HG03280 (cell line): Measurements from ENCODE around the gene CISH.

Source experiments
- ATAC-seq: cut with Tn5 transposase; IDR thresholded peaks from one replicate; pipeline ENCODE4 v1.9.1; 2021; ENCODE audit warnings: mild to moderate bottlenecking, moderate library complexity; ENCODE audit not compliant: unreplicated experiment

CISH gene

GRCh38 chr3:50637945-50638344 is 26.4 kb upstream of the CISH start:
- no peak for ATAC-seq

GRCh38 chr3:50637011-50637410 is 25.4 kb upstream of the CISH start:
- ATAC-seq, result no peak

- ATAC-seq, result no peak
Measured at GRCh38 chr3:50635066-50635465, 23.5 kb upstream of the CISH start.

- no peak for ATAC-seq
Measured at GRCh38 chr3:50633230-50633790, 21.7 kb upstream of the CISH start.

GRCh38 chr3:50632450-50632849 is 20.9 kb upstream of the CISH start:
- ATAC-seq, result no peak

- ATAC-seq, result no peak
Measured at GRCh38 chr3:50630877-50631276, 19.3 kb upstream of the CISH start.

GRCh38 chr3:50630394-50630793 is 18.8 kb upstream of the CISH start:
- no peak for ATAC-seq

GRCh38 chr3:50628601-50629000 is 17.0 kb upstream of the CISH start:
- no peak for ATAC-seq

- ATAC-seq, result no peak
Measured at GRCh38 chr3:50627407-50628051, 16.0 kb upstream of the CISH start.

- no peak for ATAC-seq
Measured at GRCh38 chr3:50626401-50626800, 14.8 kb upstream of the CISH start.

- no peak for ATAC-seq
Measured at GRCh38 chr3:50625231-50626182, 13.9 kb upstream of the CISH start.

GRCh38 chr3:50624634-50625033 is 13.1 kb upstream of the CISH start:
- no peak for ATAC-seq

- no peak for ATAC-seq
Measured at GRCh38 chr3:50623840-50624474, 12.4 kb upstream of the CISH start.

GRCh38 chr3:50622881-50623280 is 11.3 kb upstream of the CISH start:
- no peak for ATAC-seq

- ATAC-seq, result no peak
Measured at GRCh38 chr3:50620820-50621219, 9.2 kb upstream of the CISH start.

- no peak for ATAC-seq
Measured at GRCh38 chr3:50620420-50620819, 8.8 kb upstream of the CISH start.

GRCh38 chr3:50617911-50618481 is 6.4 kb upstream of the CISH start:
- ATAC-seq, result no peak

- ATAC-seq, result peak; percentile 14
Measured at GRCh38 chr3:50617096-50617791, 5.7 kb upstream of the CISH start, which contains the start of gene MAPKAPK3. TSS of gene MAPKAPK3 (plus strand) at chr3:50617151. CDS start at chr3:50617566, 415 bp downstream.

GRCh38 chr3:50616770-50617095 is 5.2 kb upstream of the CISH start:
- ATAC-seq, result peak; percentile 71

- peak; percentile 35 for ATAC-seq
Measured at GRCh38 chr3:50616003-50616769, 4.6 kb upstream of the CISH start.
